ENCODE measurements around the gene POU3F1. TPM values are rescaled to one million over a fixed set of nuclear protein-coding genes. Genes with fewer than 3 reads are reported as not detected.

POU3F1 gene
- total RNA-seq, 4 donors from 2014 or later = 8.8 to 28.5 (median 13.5) TPM

DNA sequence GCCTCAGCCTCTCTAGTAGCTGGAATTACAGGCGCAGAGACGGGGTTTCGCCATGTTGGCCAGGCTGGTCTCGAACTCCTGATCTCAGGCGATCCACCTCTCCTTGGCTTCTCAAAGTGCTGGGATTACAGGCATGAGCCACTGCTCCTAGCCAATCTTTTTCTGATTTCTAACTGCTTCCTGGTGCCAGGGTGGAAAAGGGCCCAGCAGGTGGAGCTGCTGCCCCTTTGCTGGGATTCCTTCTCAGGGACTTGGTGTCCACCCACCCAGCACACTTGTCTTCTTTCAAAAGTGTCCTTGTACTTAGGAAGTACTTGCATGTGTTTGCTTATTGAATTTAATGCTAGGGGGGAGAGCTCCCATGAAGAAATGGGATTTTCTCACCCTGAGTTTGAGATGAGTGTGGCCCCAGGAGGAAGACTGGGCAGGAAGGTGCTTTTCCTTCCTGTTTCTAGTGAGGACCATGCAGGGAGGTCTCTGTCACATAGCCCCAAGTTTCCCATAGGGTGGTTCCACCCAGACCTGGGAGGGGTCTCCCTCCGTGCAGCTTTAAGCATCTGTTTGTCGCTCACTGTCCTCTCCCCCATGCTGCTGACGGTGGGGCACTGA, 19.9 kb downstream of the POU3F1 start:
- H3K27me3 ChIP-seq = no peaks in the 10 kb centered on the region
- H3K27ac ChIP-seq = peak overlapping the region; percentile 9
- H3K4me3 ChIP-seq = no peak overlapping the region
- TF ChIP-seq, protein P1, sequence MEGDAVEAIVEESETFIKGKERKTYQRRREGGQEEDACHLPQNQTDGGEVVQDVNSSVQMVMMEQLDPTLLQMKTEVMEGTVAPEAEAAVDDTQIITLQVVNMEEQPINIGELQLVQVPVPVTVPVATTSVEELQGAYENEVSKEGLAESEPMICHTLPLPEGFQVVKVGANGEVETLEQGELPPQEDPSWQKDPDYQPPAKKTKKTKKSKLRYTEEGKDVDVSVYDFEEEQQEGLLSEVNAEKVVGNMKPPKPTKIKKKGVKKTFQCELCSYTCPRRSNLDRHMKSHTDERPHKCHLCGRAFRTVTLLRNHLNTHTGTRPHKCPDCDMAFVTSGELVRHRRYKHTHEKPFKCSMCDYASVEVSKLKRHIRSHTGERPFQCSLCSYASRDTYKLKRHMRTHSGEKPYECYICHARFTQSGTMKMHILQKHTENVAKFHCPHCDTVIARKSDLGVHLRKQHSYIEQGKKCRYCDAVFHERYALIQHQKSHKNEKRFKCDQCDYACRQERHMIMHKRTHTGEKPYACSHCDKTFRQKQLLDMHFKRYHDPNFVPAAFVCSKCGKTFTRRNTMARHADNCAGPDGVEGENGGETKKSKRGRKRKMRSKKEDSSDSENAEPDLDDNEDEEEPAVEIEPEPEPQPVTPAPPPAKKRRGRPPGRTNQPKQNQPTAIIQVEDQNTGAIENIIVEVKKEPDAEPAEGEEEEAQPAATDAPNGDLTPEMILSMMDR (IDR thresholded peaks at IDR 0.05) = peak; percentile 37 to 57
- no peak for TF ChIP-seq POLR2AphosphoS5 (IDR thresholded peaks at IDR 0.05)
- 52% methylated on average over 8 of the region's 8 CpGs for WGBS
- no peaks in the 10 kb centered on the region for H3K9me3 ChIP-seq
- H3K36me3 ChIP-seq = peaks cover 37% of the 10 kb centered on the region
- peaks cover 64% of the 10 kb centered on the region for H3K4me1 ChIP-seq
- no peak for DNase-seq (ENCODE audit: low spot score in 2 of 2)

DNA sequence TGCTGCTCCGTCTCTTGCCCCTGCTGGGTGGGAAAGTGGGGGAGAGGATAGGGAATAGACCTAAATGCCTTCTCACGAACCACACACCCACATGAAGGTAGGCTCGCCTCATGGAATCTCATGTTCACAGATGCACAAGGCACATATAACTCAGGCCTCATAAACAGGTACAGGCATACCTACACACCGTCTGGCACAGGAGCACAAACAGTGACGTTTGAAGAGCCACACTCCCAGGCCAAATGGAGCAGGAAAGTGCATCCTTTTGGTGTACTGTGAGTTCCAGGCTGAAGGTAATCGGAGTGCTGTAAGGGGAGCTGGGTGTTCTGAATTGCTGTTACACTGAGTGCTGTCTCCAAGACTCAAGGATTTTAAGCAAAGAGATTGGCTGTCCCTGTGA, 20.9 kb downstream of the POU3F1 start:
- TF ChIP-seq POLR2AphosphoS5 (IDR thresholded peaks at IDR 0.05) (no peak), POLR2A (IDR thresholded peaks at IDR 0.05) (no peak), EP300 (IDR thresholded peaks at IDR 0.05) (no peak)
- TF ChIP-seq, protein P1 (IDR thresholded peaks at IDR 0.05) = no peak
- no peak for DNase-seq (ENCODE audit: low spot score in 2 of 2)
- Histone ChIP-seq H3K36me3 (peaks cover 48% of the 10 kb centered on the region), H3K9me3 (no peaks in the 10 kb centered on the region), H3K4me1 (peaks cover 56% of the 10 kb centered on the region), H3K27me3 (no peaks in the 10 kb centered on the region), H3K4me3 (no peak overlapping the region), H3K27ac (peak overlapping the region; percentile 33)
- WGBS = 61% methylated on average over 5 of the region's 6 CpGs

DNA sequence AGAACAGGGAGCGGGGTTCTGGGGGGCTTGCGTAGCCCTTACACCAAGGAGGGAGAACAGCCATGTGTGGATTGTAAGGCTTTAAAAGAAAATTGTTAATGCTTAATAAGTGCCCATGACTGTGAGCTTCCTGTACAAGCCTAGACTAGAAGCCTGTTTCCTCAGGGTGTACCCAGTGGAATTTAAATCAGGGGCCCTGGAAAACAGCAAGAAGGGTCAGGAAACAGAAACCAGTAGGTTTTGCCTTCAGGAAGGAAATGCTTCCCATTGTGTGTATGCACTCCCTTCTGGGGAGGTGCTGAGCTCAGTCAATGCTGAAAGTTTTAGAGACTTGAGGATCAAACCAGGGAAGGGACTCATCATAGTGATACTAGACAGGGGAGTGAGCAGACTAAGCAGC, 21.4 kb downstream of the POU3F1 start:
- H3K27me3 ChIP-seq = no peaks in the 10 kb centered on the region
- no peaks in the 10 kb centered on the region for H3K9me3 ChIP-seq
- H3K4me1 ChIP-seq = peaks cover 52% of the 10 kb centered on the region
- peak overlapping the region; percentile 33 for H3K27ac ChIP-seq
- no peak for DNase-seq (ENCODE audit: low spot score in 2 of 2)
- H3K4me3 ChIP-seq = no peak overlapping the region
- TF ChIP-seq, protein P1 (IDR thresholded peaks at IDR 0.05) = no peak
- TF ChIP-seq POLR2A (IDR thresholded peaks at IDR 0.05) (no peak), EP300 (IDR thresholded peaks at IDR 0.05) (no peak), POLR2AphosphoS5 (IDR thresholded peaks at IDR 0.05) (no peak)
- 80% methylated on average over 2 of the region's 2 CpGs for WGBS
- peaks cover 50% of the 10 kb centered on the region for H3K36me3 ChIP-seq

DNA sequence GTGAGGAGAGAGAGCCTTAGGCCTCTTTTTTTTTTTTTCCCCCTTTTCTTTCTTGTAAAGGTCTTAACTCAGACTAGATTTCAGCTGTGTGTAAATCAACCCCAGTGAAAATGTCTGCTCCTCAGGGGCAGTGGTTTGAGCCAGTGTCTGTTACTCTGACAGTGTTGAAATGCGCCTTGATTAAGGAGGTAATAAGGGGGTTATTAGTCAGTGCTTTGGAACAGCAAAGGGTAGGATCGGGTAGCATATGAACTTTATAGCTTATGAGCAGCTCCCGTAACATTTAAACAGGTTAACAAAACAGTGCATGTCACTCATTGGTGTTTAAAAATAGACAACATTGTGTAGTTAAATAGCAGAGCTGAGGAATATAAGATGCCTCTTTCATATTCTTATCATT, 23.8 kb downstream of the POU3F1 start:
- Histone ChIP-seq H3K9me3 (no peaks in the 10 kb centered on the region), H3K27ac (no peak overlapping the region), H3K27me3 (no peaks in the 10 kb centered on the region), H3K4me1 (peaks cover 27% of the 10 kb centered on the region), H3K4me3 (no peak overlapping the region), H3K36me3 (peaks cover 66% of the 10 kb centered on the region)
- TF ChIP-seq POLR2AphosphoS5 (IDR thresholded peaks at IDR 0.05) (no peak), POLR2A (IDR thresholded peaks at IDR 0.05) (no peak), EP300 (IDR thresholded peaks at IDR 0.05) (no peak)
- TF ChIP-seq, protein P1 (IDR thresholded peaks at IDR 0.05) = no peak
- no peak for DNase-seq (ENCODE audit: low spot score in 2 of 2)
- WGBS = 93% methylated on average over 3 of the region's 3 CpGs

DNA sequence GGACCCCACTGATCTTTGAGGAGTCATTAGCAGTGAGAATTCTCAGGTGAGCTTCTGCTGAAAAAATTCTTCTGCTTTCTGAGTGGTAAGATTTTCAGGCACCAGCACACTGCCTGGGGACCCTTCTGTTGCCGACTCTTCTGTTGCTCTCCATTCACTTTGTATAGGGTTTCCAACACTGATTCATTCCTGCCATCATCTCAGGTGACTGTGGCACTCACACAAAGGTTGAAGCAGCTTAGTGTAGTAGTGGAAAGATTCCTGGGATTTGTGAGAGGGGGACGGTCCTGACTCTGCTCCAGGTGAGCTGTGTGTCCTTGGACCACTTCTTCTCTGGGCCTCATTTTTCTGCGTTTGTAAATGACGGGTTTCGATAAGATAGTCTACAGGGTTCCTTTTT, 24.6 kb downstream of the POU3F1 start:
- peaks cover 20% of the 10 kb centered on the region for H3K4me1 ChIP-seq
- no peak overlapping the region for H3K27ac ChIP-seq
- H3K9me3 ChIP-seq = no peaks in the 10 kb centered on the region
- no peak overlapping the region for H3K4me3 ChIP-seq
- WGBS = 94% methylated on average over 5 of the region's 5 CpGs
- peaks cover 75% of the 10 kb centered on the region for H3K36me3 ChIP-seq
- DNase-seq (ENCODE audit: low spot score in 2 of 2) = no peak
- TF ChIP-seq POLR2AphosphoS5 (IDR thresholded peaks at IDR 0.05) (no peak), EP300 (IDR thresholded peaks at IDR 0.05) (no peak), POLR2A (IDR thresholded peaks at IDR 0.05) (no peak)
- TF ChIP-seq, protein P1 (IDR thresholded peaks at IDR 0.05) = no peak
- no peaks in the 10 kb centered on the region for H3K27me3 ChIP-seq

Measured in suprapubic skin (tissue), 4 donors.